GM20000 (cell line): ENCODE measurements around the gene ISX.

Experiments
- DNase-seq: peaks from one replicate; pipeline ENCODE4 v3.0.0; 2012; ENCODE audit warnings: low spot score
- TF ChIP-seq, protein P1 (sequence below): IDR thresholded peaks from 2 replicates; pipeline ENCODE4 v1.5.1; 2012; ENCODE audit warnings: mild to moderate bottlenecking, control low read depth; ENCODE audit errors: extremely low read depth, missing control alignments

The ISX gene

DNA sequence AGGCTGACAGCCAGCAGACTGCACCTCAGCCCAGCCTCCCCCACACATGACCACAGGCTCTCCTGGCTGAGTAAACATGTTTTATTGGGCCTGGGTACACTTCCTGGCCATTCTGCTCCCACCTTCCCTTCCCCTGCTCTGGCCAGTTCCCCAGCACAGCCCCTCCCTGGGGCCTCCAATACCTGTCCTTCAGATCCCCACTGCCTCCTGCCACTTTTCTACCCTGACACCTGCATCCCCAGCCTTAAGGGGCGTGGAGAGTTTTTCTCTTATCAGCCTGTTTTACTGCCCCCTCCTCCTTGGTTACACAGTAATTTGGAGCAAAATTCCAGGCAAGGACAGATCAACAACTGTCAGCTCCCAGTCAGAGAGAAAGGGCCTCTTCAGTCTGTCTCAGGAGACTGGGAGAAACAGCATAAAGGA lies at the start of gene ISX:
TSS of gene ISX (plus strand) at position 363 of the 423 bp plus-strand sequence. CDS start 930 bp downstream, outside the sequence.
- DNase-seq = no peak
- TF ChIP-seq, protein P1, sequence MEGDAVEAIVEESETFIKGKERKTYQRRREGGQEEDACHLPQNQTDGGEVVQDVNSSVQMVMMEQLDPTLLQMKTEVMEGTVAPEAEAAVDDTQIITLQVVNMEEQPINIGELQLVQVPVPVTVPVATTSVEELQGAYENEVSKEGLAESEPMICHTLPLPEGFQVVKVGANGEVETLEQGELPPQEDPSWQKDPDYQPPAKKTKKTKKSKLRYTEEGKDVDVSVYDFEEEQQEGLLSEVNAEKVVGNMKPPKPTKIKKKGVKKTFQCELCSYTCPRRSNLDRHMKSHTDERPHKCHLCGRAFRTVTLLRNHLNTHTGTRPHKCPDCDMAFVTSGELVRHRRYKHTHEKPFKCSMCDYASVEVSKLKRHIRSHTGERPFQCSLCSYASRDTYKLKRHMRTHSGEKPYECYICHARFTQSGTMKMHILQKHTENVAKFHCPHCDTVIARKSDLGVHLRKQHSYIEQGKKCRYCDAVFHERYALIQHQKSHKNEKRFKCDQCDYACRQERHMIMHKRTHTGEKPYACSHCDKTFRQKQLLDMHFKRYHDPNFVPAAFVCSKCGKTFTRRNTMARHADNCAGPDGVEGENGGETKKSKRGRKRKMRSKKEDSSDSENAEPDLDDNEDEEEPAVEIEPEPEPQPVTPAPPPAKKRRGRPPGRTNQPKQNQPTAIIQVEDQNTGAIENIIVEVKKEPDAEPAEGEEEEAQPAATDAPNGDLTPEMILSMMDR = no peak

DNA sequence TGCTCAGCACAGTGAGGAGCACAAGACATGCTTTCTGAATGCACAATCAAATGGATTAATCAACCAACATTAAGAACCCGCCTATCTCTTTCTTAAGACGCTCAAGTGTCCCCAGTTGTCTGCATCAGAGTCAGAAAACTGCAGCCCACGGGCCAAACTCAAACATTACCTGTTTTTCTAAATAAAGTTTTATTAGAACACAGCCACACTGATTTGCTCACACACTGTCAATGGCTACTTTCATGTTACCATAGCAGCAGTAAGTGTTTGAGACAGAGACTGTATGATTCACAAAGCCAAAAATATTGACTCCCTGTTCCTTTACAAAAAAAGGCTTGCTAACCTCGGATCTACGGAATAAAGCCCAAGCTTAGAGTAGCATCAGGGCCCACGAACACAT lies 49.0 kb upstream of the ISX start:
- TF ChIP-seq, protein P1 = no peak
- no peak for DNase-seq

DNA sequence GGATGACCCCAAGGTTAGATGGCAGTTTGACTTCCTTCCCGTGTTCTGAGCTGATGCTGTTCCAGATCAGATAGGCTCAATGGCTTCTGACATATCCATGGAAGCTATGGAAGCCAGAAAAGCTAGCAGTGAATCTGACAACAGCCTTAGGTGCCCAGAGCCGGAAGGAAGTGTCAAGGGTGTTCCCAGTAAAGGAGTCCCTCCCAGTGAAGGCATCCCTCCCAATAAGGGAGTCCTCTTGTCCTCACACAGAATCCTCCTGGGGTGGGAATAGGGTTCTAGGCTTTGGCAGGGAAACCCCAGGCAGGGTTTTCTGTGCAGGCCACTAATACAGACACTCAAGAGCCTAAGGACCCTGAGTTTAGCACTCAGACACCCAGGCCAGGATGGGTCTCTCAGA lies 47.0 kb upstream of the ISX start:
- TF ChIP-seq, protein P1 = no peak
- DNase-seq = no peak

DNA sequence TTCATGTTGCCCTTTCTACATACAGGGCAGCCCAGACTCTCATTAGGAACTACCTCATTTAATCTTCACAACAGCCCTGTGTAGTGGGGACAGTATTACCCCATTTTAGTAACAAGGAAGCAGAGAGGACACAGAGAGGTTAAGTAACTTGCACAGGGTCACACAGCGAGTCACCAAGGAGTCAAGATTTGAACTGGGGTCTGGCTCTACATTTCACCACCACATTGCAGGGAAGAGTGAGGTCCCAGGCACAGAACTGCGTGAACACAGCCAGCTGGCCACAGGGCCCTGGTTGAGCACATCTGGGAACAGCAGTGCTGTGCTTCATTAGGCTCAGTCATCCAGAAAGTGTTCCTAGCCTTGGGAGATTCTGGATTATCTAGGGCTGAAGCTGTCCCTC lies 45.4 kb upstream of the ISX start:
- TF ChIP-seq, protein P1 = no peak
- DNase-seq = no peak

- no peak for DNase-seq
- TF ChIP-seq, protein P1 = no peak
Measured at GRCh38 chr22:35021161-35021560, 44.8 kb upstream of the ISX start.

GRCh38 chr22:35022291-35022690 lies 43.7 kb upstream of the ISX start:
- no peak for DNase-seq
- TF ChIP-seq, protein P1 = no peak

GRCh38 chr22:35023692-35024363 lies 42.1 kb upstream of the ISX start:
- TF ChIP-seq, protein P1 = peak; percentile 99
- peak; percentile 73 for DNase-seq
